A673 (cell line): ENCODE data around the gene SUSD4. TPM values are rescaled to one million over a fixed set of nuclear protein-coding genes. Genes with fewer than 3 reads are reported as not detected.

Experiments used
- BruUV-seq: library from RNA; stranded (reverse); fragments of 400-500 nt; replicated peaks from 2 replicates; lab custom pipeline; 2021; lab: Mats Ljungman, UMichigan
- CTCF ChIA-PET: fragments of 300-600 bp; sonication (Branson Sonifier 250); formaldehyde crosslinking; loops from one replicate; lab custom pipeline; 2022; ENCODE audit warnings: antibody characterized with exemption; lab: Charles Lee
- POLR2A ChIA-PET: fragments of 300-600 bp; sonication (Branson Sonifier 250); formaldehyde crosslinking; loops from one replicate; lab custom pipeline; 2022; ENCODE audit warnings: antibody characterized with exemption; ENCODE audit not compliant: low non-redundant PET; lab: Charles Lee
- DNase-seq: peaks from one replicate; pipeline ENCODE4 v3.0.0-alpha.2; 2015; ENCODE audit warnings: low spot score
- H3K27ac ChIP-seq: fragments of 200-600 bp; sonication (generic); 2 replicates; pipeline ENCODE4 v1.5.1; 2016; ENCODE audit warnings: mixed run types, low read depth, mild to moderate bottlenecking, mixed read lengths, antibody characterized with exemption, low read length; ENCODE audit not compliant: poor library complexity, severe bottlenecking
- H3K27me3 ChIP-seq: fragments of 200-600 bp; sonication (generic); replicated peaks from 2 replicates; pipeline ENCODE4 v1.6.1; 2017; ENCODE audit warnings: mixed run types, low read depth, mild to moderate bottlenecking, mixed read lengths, antibody characterized with exemption, low read length; ENCODE audit not compliant: insufficient read depth, poor library complexity
- H3K36me3 ChIP-seq: fragments of 200-600 bp; sonication (generic); 2 replicates; pipeline ENCODE4 v1.6.1; 2016; ENCODE audit warnings: mixed run types, mild to moderate bottlenecking, mixed read lengths, antibody characterized with exemption, low read length; ENCODE audit not compliant: insufficient read depth, poor library complexity, severe bottlenecking
- H3K4me1 ChIP-seq: fragments of 200-600 bp; sonication (generic); 2 replicates; pipeline ENCODE4 v1.6.1; 2017; ENCODE audit warnings: mixed run types, mild to moderate bottlenecking, mixed read lengths, antibody characterized with exemption, low read length; ENCODE audit not compliant: insufficient read depth, poor library complexity, severe bottlenecking
- H3K4me3 ChIP-seq: fragments of 200-600 bp; sonication (generic); 2 replicates; pipeline ENCODE4 v1.5.1; 2016; ENCODE audit warnings: low read depth, mixed run types, mild to moderate bottlenecking, mixed read lengths, low read length; ENCODE audit not compliant: poor library complexity, severe bottlenecking
- H3K9me3 ChIP-seq: fragments of 200-600 bp; sonication (generic); 2 replicates; pipeline ENCODE4 v1.6.1; 2016; ENCODE audit warnings: mixed run types, low read depth, mild to moderate bottlenecking, mixed read lengths, antibody characterized with exemption, low read length; ENCODE audit not compliant: poor library complexity, severe bottlenecking
- CTCF ChIP-seq: fragments of 300-800, 200-600 bp; sonication (generic); conservative IDR thresholded peaks from 2 replicates; pipeline ENCODE4 v1.5.1; 2017; ENCODE audit warnings: low read depth, mild to moderate bottlenecking, antibody characterized with exemption, low read length, moderate library complexity, mixed read lengths
- EZH2 ChIP-seq: fragments of 200-600 bp; sonication (generic); IDR thresholded peaks from 2 replicates; pipeline ENCODE4 v1.6.1; 2017; ENCODE audit warnings: borderline replicate concordance, low read depth, mild to moderate bottlenecking, mixed read lengths, antibody characterized with exemption, low read length; ENCODE audit not compliant: poor library complexity, severe bottlenecking
- intact Hi-C: fragments of 100-400 bp; cut with micrococcal nuclease; formaldehyde crosslinking; loops from one replicate; pipeline ENCODE4 v1.10.0; 2022; ENCODE audit not compliant: unreplicated experiment
- total RNA-seq: library from RNA; stranded (reverse); gene quantifications from 2 replicates; pipeline ENCODE4 v1.2.3, GENCODE V29; 2021

The SUSD4 gene
- total RNA-seq, 1 experiment from 2014 or later, result not detected

DNA sequence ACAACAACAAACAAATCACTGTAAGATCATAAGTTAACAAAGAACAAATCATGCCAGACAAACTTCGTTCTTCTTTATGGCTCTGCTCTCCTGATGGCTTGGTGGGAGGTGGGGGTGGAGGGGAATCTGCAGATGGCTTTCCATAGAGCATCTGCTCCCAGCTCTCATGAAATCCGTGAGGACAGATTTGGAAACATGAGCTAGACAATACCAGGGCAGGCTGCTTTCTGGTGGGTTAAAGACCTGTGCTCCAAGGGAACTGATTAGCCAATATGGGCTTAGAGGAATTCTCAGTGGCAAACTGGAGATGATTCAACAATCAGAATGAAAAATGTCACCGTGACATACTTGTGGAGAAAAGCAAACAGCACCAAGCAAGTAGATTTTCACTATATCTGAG is 151.5 kb downstream of the SUSD4 start:
- BruUV-seq, result no TSS peak
- no peaks in the 10 kb centered on the region for H3K9me3 ChIP-seq
- peaks cover 5% of the 10 kb centered on the region for H3K4me1 ChIP-seq
- H3K4me3 ChIP-seq, result no peak overlapping the region
- CTCF ChIA-PET, result no interaction called here
- intact Hi-C loops, result no loop called here
- TF ChIP-seq CTCF, result no peak
- TF ChIP-seq EZH2, result no peak
- no peaks in the 10 kb centered on the region for H3K27me3 ChIP-seq
- H3K36me3 ChIP-seq, result no peaks in the 10 kb centered on the region
- POLR2A ChIA-PET, result no interaction called here
- DNase-seq, result no peak
- no peak overlapping the region for H3K27ac ChIP-seq

DNA sequence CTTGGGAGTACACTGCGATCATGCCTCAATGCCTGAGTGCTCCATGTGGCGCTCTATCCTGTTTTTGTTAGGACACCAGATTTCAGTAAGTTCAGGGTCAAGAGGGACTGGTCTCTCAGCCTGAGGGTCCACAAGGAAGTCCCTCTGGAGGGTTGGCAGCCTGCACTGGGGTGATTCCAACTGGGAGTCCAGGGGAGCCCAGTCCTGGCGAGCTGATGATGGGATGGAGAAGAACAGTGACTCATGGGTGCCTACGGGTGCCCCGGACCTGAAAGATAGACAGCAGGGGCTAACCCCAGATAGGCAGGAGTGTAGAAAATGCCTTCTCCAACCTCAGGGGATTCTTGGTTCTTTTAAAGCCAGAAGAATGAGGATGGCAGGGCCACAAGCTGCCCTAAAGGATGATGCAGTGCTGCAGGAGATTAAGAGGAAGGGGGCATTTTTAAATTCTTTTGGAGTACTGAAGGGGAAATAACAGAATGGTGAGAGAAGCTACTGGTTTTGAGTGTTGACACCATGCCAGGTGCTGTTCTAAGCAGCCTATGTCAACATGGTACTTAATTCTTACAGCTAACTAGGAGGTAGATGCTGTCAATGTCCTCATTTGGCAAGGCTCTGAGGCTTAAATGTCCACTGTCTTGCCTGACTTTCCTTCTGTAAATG is 152.5 kb downstream of the SUSD4 start:
- peaks cover 8% of the 10 kb centered on the region for H3K4me1 ChIP-seq
- H3K4me3 ChIP-seq, result no peak overlapping the region
- TF ChIP-seq EZH2, result no peak
- TF ChIP-seq CTCF, result no peak
- no peaks in the 10 kb centered on the region for H3K27me3 ChIP-seq
- no peak overlapping the region for H3K27ac ChIP-seq
- H3K36me3 ChIP-seq, result no peaks in the 10 kb centered on the region
- no TSS peak for BruUV-seq
- CTCF ChIA-PET, result no interaction called here
- no peak for DNase-seq
- intact Hi-C loops, result no loop called here
- H3K9me3 ChIP-seq, result no peaks in the 10 kb centered on the region
- POLR2A ChIA-PET, result no interaction called here

DNA sequence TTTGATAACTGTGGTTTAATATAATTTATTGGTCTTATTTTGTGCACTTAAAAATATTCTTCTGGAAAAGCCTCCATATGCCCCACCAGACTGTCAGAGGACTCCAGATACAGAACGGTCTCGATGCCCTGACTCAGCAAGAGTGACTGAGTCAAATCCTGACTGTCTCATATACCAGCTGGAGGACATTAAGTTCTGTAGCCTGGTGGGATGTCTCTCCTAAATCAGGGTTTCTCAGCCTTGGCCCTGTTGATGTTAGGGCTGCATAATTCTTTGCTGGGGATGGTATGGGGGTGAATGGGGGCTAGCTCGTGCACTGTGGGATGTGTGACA is 153.2 kb downstream of the SUSD4 start:
- TF ChIP-seq CTCF, result no peak
- Histone ChIP-seq H3K9me3 (no peaks in the 10 kb centered on the region), H3K4me3 (no peak overlapping the region), H3K4me1 (peaks cover 8% of the 10 kb centered on the region), H3K27ac (no peak overlapping the region), H3K27me3 (no peaks in the 10 kb centered on the region), H3K36me3 (no peaks in the 10 kb centered on the region)
- no TSS peak for BruUV-seq
- CTCF ChIA-PET, result no interaction called here
- POLR2A ChIA-PET, result no interaction called here
- intact Hi-C loops, result no loop called here
- no peak for DNase-seq
